ENCODE data around the gene ALOXE3.

Gene ALOXE3

GRCh38 chr17:8149419-8150193, 31.3 kb upstream of the ALOXE3 start:
- Histone ChIP-seq H3K4me1 (ENCODE audit: control insufficient read depth in 5 of 5, insufficient read depth in 5 of 5, low read length in 5 of 5) (peaks cover 15 to 52% (median 40%) of the 10 kb centered on the region in 5 donors), H3K27me3 (ENCODE audit: control insufficient read depth in 5 of 5, insufficient read depth in 4 of 5, low read length in 5 of 5) (no peaks in the 10 kb centered on the region), H3K9ac (ENCODE audit: low read length in 5 of 5) (no peak overlapping the region), H3K27ac (ENCODE audit: low read depth, low read length) (peak overlapping the region; percentile 97), H3K36me3 (ENCODE audit: control insufficient read depth in 5 of 5, insufficient read depth in 5 of 5, low read length in 5 of 5) (peaks cover 0 to 67% (median 62%) of the 10 kb centered on the region in 5 donors), H3K4me3 (ENCODE audit: low read depth in 1 of 5, low read length in 5 of 5) (peak overlapping the region in 1 of 5 donors; percentile 100), H3K9me3 (ENCODE audit: control insufficient read depth in 5 of 5, low read length in 5 of 5) (no peaks in the 10 kb centered on the region)

- peak overlapping the region in 1 of 5 donors; percentile 15 for H3K9ac ChIP-seq (ENCODE audit: low read length in 5 of 5)
- no peaks in the 10 kb centered on the region for H3K9me3 ChIP-seq (ENCODE audit: control insufficient read depth in 5 of 5, low read length in 5 of 5)
- no peaks in the 10 kb centered on the region for H3K27me3 ChIP-seq (ENCODE audit: control insufficient read depth in 5 of 5, insufficient read depth in 4 of 5, low read length in 5 of 5)
- peaks cover 15 to 43% (median 32%) of the 10 kb centered on the region in 5 donors for H3K4me1 ChIP-seq (ENCODE audit: control insufficient read depth in 5 of 5, insufficient read depth in 5 of 5, low read length in 5 of 5)
- H3K36me3 ChIP-seq (ENCODE audit: control insufficient read depth in 5 of 5, insufficient read depth in 5 of 5, low read length in 5 of 5): peaks cover 0 to 78% (median 72%) of the 10 kb centered on the region in 5 donors
- no peak overlapping the region for H3K4me3 ChIP-seq (ENCODE audit: low read depth in 1 of 5, low read length in 5 of 5)
- H3K27ac ChIP-seq (ENCODE audit: low read depth, low read length): no peak overlapping the region
Measured at GRCh38 chr17:8148560-8148959, 30.2 kb upstream of the ALOXE3 start.

- peaks cover 9 to 37% (median 25%) of the 10 kb centered on the region in 5 donors for H3K4me1 ChIP-seq (ENCODE audit: control insufficient read depth in 5 of 5, insufficient read depth in 5 of 5, low read length in 5 of 5)
- peak overlapping the region in 1 of 5 donors; percentile 15 for H3K9ac ChIP-seq (ENCODE audit: low read length in 5 of 5)
- H3K27ac ChIP-seq (ENCODE audit: low read depth, low read length): no peak overlapping the region
- no peaks in the 10 kb centered on the region for H3K27me3 ChIP-seq (ENCODE audit: control insufficient read depth in 5 of 5, insufficient read depth in 4 of 5, low read length in 5 of 5)
- H3K9me3 ChIP-seq (ENCODE audit: control insufficient read depth in 5 of 5, low read length in 5 of 5): no peaks in the 10 kb centered on the region
- peaks cover 0 to 81% (median 79%) of the 10 kb centered on the region in 5 donors for H3K36me3 ChIP-seq (ENCODE audit: control insufficient read depth in 5 of 5, insufficient read depth in 5 of 5, low read length in 5 of 5)
- H3K4me3 ChIP-seq (ENCODE audit: low read depth in 1 of 5, low read length in 5 of 5): no peak overlapping the region
Measured at GRCh38 chr17:8147805-8148404, 29.6 kb upstream of the ALOXE3 start.

GRCh38 chr17:8147141-8147804, 29.0 kb upstream of the ALOXE3 start:
- Histone ChIP-seq H3K9ac (ENCODE audit: low read length in 5 of 5) (no peak overlapping the region), H3K27ac (ENCODE audit: low read depth, low read length) (no peak overlapping the region), H3K4me3 (ENCODE audit: low read depth in 1 of 5, low read length in 5 of 5) (no peak overlapping the region), H3K27me3 (ENCODE audit: control insufficient read depth in 5 of 5, insufficient read depth in 4 of 5, low read length in 5 of 5) (no peaks in the 10 kb centered on the region), H3K36me3 (ENCODE audit: control insufficient read depth in 5 of 5, insufficient read depth in 5 of 5, low read length in 5 of 5) (peaks cover 0 to 87% (median 85%) of the 10 kb centered on the region in 5 donors), H3K4me1 (ENCODE audit: control insufficient read depth in 5 of 5, insufficient read depth in 5 of 5, low read length in 5 of 5) (peaks cover 4 to 31% (median 20%) of the 10 kb centered on the region in 5 donors), H3K9me3 (ENCODE audit: control insufficient read depth in 5 of 5, low read length in 5 of 5) (no peaks in the 10 kb centered on the region)

GRCh38 chr17:8146381-8147140, 28.2 kb upstream of the ALOXE3 start:
- no peak overlapping the region for H3K9ac ChIP-seq (ENCODE audit: low read length in 5 of 5)
- no peak overlapping the region for H3K4me3 ChIP-seq (ENCODE audit: low read depth in 1 of 5, low read length in 5 of 5)
- H3K36me3 ChIP-seq (ENCODE audit: control insufficient read depth in 5 of 5, insufficient read depth in 5 of 5, low read length in 5 of 5): peaks cover under 1 to 94% (median 92%) of the 10 kb centered on the region in 5 donors
- no peak overlapping the region for H3K27ac ChIP-seq (ENCODE audit: low read depth, low read length)
- peaks cover 4 to 23% (median 20%) of the 10 kb centered on the region in 5 donors for H3K4me1 ChIP-seq (ENCODE audit: control insufficient read depth in 5 of 5, insufficient read depth in 5 of 5, low read length in 5 of 5)
- no peaks in the 10 kb centered on the region for H3K9me3 ChIP-seq (ENCODE audit: control insufficient read depth in 5 of 5, low read length in 5 of 5)
- no peaks in the 10 kb centered on the region for H3K27me3 ChIP-seq (ENCODE audit: control insufficient read depth in 5 of 5, insufficient read depth in 4 of 5, low read length in 5 of 5)

GRCh38 chr17:8145811-8146210, 27.5 kb upstream of the ALOXE3 start:
- Histone ChIP-seq H3K27me3 (ENCODE audit: control insufficient read depth in 5 of 5, insufficient read depth in 4 of 5, low read length in 5 of 5) (no peaks in the 10 kb centered on the region), H3K9me3 (ENCODE audit: control insufficient read depth in 5 of 5, low read length in 5 of 5) (no peaks in the 10 kb centered on the region), H3K4me3 (ENCODE audit: low read depth in 1 of 5, low read length in 5 of 5) (no peak overlapping the region), H3K36me3 (ENCODE audit: control insufficient read depth in 5 of 5, insufficient read depth in 5 of 5, low read length in 5 of 5) (peaks cover 3 to 100% (median 100%) of the 10 kb centered on the region in 5 donors), H3K4me1 (ENCODE audit: control insufficient read depth in 5 of 5, insufficient read depth in 5 of 5, low read length in 5 of 5) (peaks cover 3 to 17% (median 12%) of the 10 kb centered on the region in 5 donors), H3K27ac (ENCODE audit: low read depth, low read length) (no peak overlapping the region), H3K9ac (ENCODE audit: low read length in 5 of 5) (no peak overlapping the region)

GRCh38 chr17:8144401-8145231, 26.3 kb upstream of the ALOXE3 start:
- peaks cover 0 to 16% (median 9%) of the 10 kb centered on the region in 5 donors for H3K4me1 ChIP-seq (ENCODE audit: control insufficient read depth in 5 of 5, insufficient read depth in 5 of 5, low read length in 5 of 5)
- H3K27ac ChIP-seq (ENCODE audit: low read depth, low read length): no peak overlapping the region

GRCh38 chr17:8143581-8144400, 25.5 kb upstream of the ALOXE3 start:
- no peak overlapping the region for H3K4me3 ChIP-seq (ENCODE audit: low read depth in 1 of 5, low read length in 5 of 5)
- peaks cover 3 to 97% (median 94%) of the 10 kb centered on the region in 5 donors for H3K36me3 ChIP-seq (ENCODE audit: control insufficient read depth in 5 of 5, insufficient read depth in 5 of 5, low read length in 5 of 5)
- H3K27ac ChIP-seq (ENCODE audit: low read depth, low read length): no peak overlapping the region
- no peaks in the 10 kb centered on the region for H3K9me3 ChIP-seq (ENCODE audit: control insufficient read depth in 5 of 5, low read length in 5 of 5)
- no peak overlapping the region for H3K9ac ChIP-seq (ENCODE audit: low read length in 5 of 5)
- H3K4me1 ChIP-seq (ENCODE audit: control insufficient read depth in 5 of 5, insufficient read depth in 5 of 5, low read length in 5 of 5): peaks cover 0 to 23% (median 16%) of the 10 kb centered on the region in 5 donors
- no peaks in the 10 kb centered on the region for H3K27me3 ChIP-seq (ENCODE audit: control insufficient read depth in 5 of 5, insufficient read depth in 4 of 5, low read length in 5 of 5)

More at GRCh38 chr17:8144401-8145231, 26.3 kb upstream of the ALOXE3 start:
- H3K9me3 ChIP-seq (ENCODE audit: control insufficient read depth in 5 of 5, low read length in 5 of 5): no peaks in the 10 kb centered on the region
- no peaks in the 10 kb centered on the region for H3K27me3 ChIP-seq (ENCODE audit: control insufficient read depth in 5 of 5, insufficient read depth in 4 of 5, low read length in 5 of 5)
- no peak overlapping the region for H3K9ac ChIP-seq (ENCODE audit: low read length in 5 of 5)
- H3K36me3 ChIP-seq (ENCODE audit: control insufficient read depth in 5 of 5, insufficient read depth in 5 of 5, low read length in 5 of 5): peaks cover 3 to 100% (median 99%) of the 10 kb centered on the region in 5 donors
- H3K4me3 ChIP-seq (ENCODE audit: low read depth in 1 of 5, low read length in 5 of 5): no peak overlapping the region

Measured in subcutaneous abdominal adipose tissue (tissue), 5 donors.